ENCODE measurements around the gene WNT6.

The WNT6 gene

GRCh38 chr2:218861645-218862318 is 2.2 kb downstream of the WNT6 start:
- Histone ChIP-seq H3K9me3 (ENCODE audit: control insufficient read depth, low read length) (no peaks in the 10 kb centered on the region), H3K4me3 (ENCODE audit: low read length) (no peak overlapping the region), H3K4me1 (ENCODE audit: control insufficient read depth, insufficient read depth, low read length) (peaks cover 7% of the 10 kb centered on the region), H3K9ac (ENCODE audit: low read length) (no peak overlapping the region), H3K27me3 (ENCODE audit: control insufficient read depth, insufficient read depth, low read length) (peaks cover 68% of the 10 kb centered on the region), H3K36me3 (ENCODE audit: control insufficient read depth, insufficient read depth, low read length) (no peaks in the 10 kb centered on the region)

DNA sequence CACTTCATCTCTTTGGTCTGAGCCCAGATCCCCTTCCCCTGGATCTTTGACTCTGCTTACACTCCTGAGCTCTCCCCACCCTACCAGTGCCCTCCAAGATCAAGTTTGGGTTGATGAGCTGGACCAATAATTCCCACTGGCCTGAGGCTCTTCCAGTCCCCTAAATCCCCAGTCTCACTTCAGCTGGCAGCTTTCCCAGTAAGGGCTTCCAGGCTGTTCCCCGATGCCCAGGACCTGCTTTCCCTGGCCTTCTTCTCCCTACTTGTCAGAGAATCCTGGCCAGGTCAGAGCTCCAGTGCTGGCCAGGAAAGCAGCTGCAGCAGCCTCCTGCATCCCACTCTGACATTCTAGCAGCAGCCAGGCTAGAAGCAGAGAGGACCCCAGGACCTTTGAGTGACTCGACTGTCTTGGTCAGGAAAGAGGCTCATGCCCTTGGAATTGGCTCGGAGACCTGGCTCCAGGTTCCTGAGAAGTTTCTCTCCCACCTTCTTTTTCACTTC is 3.5 kb downstream of the WNT6 start:
- Histone ChIP-seq H3K9ac (ENCODE audit: low read length) (no peak overlapping the region), H3K4me3 (ENCODE audit: low read length) (no peak overlapping the region), H3K4me1 (ENCODE audit: control insufficient read depth, insufficient read depth, low read length) (peaks cover 7% of the 10 kb centered on the region), H3K9me3 (ENCODE audit: control insufficient read depth, low read length) (no peaks in the 10 kb centered on the region), H3K27me3 (ENCODE audit: control insufficient read depth, insufficient read depth, low read length) (peaks cover 67% of the 10 kb centered on the region), H3K36me3 (ENCODE audit: control insufficient read depth, insufficient read depth, low read length) (no peaks in the 10 kb centered on the region)

GRCh38 chr2:218865396-218865795 is 5.8 kb downstream of the WNT6 start:
- Histone ChIP-seq H3K9me3 (ENCODE audit: control insufficient read depth, low read length) (no peaks in the 10 kb centered on the region), H3K36me3 (ENCODE audit: control insufficient read depth, insufficient read depth, low read length) (no peaks in the 10 kb centered on the region), H3K27me3 (ENCODE audit: control insufficient read depth, insufficient read depth, low read length) (peaks cover 65% of the 10 kb centered on the region), H3K4me3 (ENCODE audit: low read length) (no peak overlapping the region), H3K9ac (ENCODE audit: low read length) (no peak overlapping the region), H3K4me1 (ENCODE audit: control insufficient read depth, insufficient read depth, low read length) (peaks cover 2% of the 10 kb centered on the region)

DNA sequence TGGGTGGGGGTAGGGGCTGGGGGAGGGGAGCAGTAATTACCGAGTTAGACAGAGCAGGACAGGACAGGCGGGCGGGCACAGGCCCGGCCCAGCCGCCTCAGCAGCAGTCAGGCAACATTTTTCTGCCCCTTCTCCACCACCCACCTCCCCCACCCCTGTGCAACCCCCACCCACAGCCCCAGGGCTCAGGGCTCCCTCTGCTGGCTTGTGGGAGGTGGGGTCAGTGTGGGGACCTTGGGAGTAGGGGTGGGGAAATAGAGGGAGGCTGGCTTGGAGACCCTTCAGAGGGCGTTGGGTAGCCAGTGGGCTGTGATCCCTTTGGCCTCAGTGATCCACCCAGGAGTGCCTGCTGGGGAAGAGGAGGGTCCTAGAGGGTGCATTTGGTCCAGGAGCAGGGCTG is 6.4 kb downstream of the WNT6 start:
- Histone ChIP-seq H3K36me3 (ENCODE audit: control insufficient read depth, insufficient read depth, low read length) (no peaks in the 10 kb centered on the region), H3K9me3 (ENCODE audit: control insufficient read depth, low read length) (no peaks in the 10 kb centered on the region), H3K9ac (ENCODE audit: low read length) (no peak overlapping the region), H3K27me3 (ENCODE audit: control insufficient read depth, insufficient read depth, low read length) (peaks cover 65% of the 10 kb centered on the region), H3K4me3 (ENCODE audit: low read length) (no peak overlapping the region), H3K4me1 (ENCODE audit: control insufficient read depth, insufficient read depth, low read length) (peaks cover 3% of the 10 kb centered on the region)

GRCh38 chr2:218867900-218868299 is 8.3 kb downstream of the WNT6 start:
- no peak overlapping the region for H3K4me3 ChIP-seq (ENCODE audit: low read length)
- H3K9ac ChIP-seq (ENCODE audit: low read length) = no peak overlapping the region
- H3K4me1 ChIP-seq (ENCODE audit: control insufficient read depth, insufficient read depth, low read length) = peaks cover 6% of the 10 kb centered on the region
- no peaks in the 10 kb centered on the region for H3K36me3 ChIP-seq (ENCODE audit: control insufficient read depth, insufficient read depth, low read length)
- no peaks in the 10 kb centered on the region for H3K9me3 ChIP-seq (ENCODE audit: control insufficient read depth, low read length)
- H3K27me3 ChIP-seq (ENCODE audit: control insufficient read depth, insufficient read depth, low read length) = peaks cover 71% of the 10 kb centered on the region

- H3K4me3 ChIP-seq (ENCODE audit: low read length) = no peak overlapping the region
- no peak overlapping the region for H3K9ac ChIP-seq (ENCODE audit: low read length)
- H3K9me3 ChIP-seq (ENCODE audit: control insufficient read depth, low read length) = no peaks in the 10 kb centered on the region
- H3K27me3 ChIP-seq (ENCODE audit: control insufficient read depth, insufficient read depth, low read length) = peaks cover 71% of the 10 kb centered on the region
- peaks cover 9% of the 10 kb centered on the region for H3K4me1 ChIP-seq (ENCODE audit: control insufficient read depth, insufficient read depth, low read length)
- no peaks in the 10 kb centered on the region for H3K36me3 ChIP-seq (ENCODE audit: control insufficient read depth, insufficient read depth, low read length)
Measured at GRCh38 chr2:218869064-218869463, 9.5 kb downstream of the WNT6 start.

DNA sequence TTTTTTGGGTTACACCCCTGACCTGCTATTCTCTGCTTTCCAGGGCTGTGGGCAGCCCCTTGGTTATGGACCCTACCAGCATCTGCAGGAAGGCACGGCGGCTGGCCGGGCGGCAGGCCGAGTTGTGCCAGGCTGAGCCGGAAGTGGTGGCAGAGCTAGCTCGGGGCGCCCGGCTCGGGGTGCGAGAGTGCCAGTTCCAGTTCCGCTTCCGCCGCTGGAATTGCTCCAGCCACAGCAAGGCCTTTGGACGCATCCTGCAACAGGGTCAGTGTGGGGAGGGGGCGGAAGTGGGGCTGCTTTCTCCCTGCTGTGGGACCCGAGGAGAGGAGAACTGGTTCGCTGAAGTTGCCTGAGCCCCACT is 11.4 kb downstream of the WNT6 start:
- Histone ChIP-seq H3K4me1 (ENCODE audit: control insufficient read depth, insufficient read depth, low read length) (peaks cover 9% of the 10 kb centered on the region), H3K9ac (ENCODE audit: low read length) (no peak overlapping the region), H3K36me3 (ENCODE audit: control insufficient read depth, insufficient read depth, low read length) (no peaks in the 10 kb centered on the region), H3K27me3 (ENCODE audit: control insufficient read depth, insufficient read depth, low read length) (peaks cover 82% of the 10 kb centered on the region), H3K4me3 (ENCODE audit: low read length) (no peak overlapping the region), H3K9me3 (ENCODE audit: control insufficient read depth, low read length) (no peaks in the 10 kb centered on the region)

- Histone ChIP-seq H3K4me1 (ENCODE audit: control insufficient read depth, insufficient read depth, low read length) (peaks cover 9% of the 10 kb centered on the region), H3K9me3 (ENCODE audit: control insufficient read depth, low read length) (no peaks in the 10 kb centered on the region), H3K36me3 (ENCODE audit: control insufficient read depth, insufficient read depth, low read length) (no peaks in the 10 kb centered on the region), H3K9ac (ENCODE audit: low read length) (no peak overlapping the region), H3K4me3 (ENCODE audit: low read length) (no peak overlapping the region), H3K27me3 (ENCODE audit: control insufficient read depth, insufficient read depth, low read length) (peaks cover 83% of the 10 kb centered on the region)
Measured at GRCh38 chr2:218871345-218872302, 12.0 kb downstream of the WNT6 start.

DNA sequence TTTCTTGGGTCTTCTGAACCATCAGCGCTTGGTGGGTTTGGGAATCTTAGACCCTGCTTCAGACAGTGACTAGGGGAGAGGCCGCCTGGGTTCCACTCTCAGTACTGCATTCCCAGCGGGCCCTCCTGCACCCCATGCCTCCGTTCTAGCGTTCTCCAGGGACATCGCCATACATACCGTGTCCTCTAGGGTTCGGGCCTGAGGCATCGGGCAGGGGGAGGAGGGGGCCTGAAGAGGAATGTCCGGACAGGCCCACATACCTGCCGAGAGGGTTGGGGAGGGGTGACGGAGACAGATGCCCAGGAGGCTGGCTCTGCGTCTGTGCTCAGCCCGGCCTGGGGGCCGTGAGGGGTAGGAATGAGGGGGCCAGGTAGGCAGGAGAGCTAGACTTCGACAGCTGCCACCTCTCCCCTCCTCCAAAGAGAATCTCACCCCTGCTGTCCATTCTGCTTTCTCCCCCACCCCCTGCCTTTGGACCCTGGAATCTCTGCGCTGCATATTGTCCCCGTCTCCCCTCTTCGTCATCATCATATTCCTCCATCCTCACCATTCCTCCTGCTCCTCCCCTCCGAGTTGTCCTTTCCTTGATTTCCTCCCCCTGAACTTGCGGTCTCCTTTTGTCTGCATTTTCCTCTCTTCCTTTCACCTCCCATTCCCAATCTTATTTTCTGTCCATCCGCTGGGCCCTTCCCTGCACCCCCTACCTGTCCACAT is 13.2 kb downstream of the WNT6 start:
- Histone ChIP-seq H3K36me3 (ENCODE audit: control insufficient read depth, insufficient read depth, low read length) (no peaks in the 10 kb centered on the region), H3K4me3 (ENCODE audit: low read length) (no peak overlapping the region), H3K4me1 (ENCODE audit: control insufficient read depth, insufficient read depth, low read length) (peaks cover 9% of the 10 kb centered on the region), H3K27me3 (ENCODE audit: control insufficient read depth, insufficient read depth, low read length) (peaks cover 85% of the 10 kb centered on the region), H3K9ac (ENCODE audit: low read length) (no peak overlapping the region), H3K9me3 (ENCODE audit: control insufficient read depth, low read length) (no peaks in the 10 kb centered on the region)

GRCh38 chr2:218873359-218874194 is 14.0 kb downstream of the WNT6 start:
- H3K27me3 ChIP-seq (ENCODE audit: control insufficient read depth, insufficient read depth, low read length) = peaks cover 87% of the 10 kb centered on the region
- peaks cover 9% of the 10 kb centered on the region for H3K4me1 ChIP-seq (ENCODE audit: control insufficient read depth, insufficient read depth, low read length)
- no peak overlapping the region for H3K9ac ChIP-seq (ENCODE audit: low read length)
- no peak overlapping the region for H3K4me3 ChIP-seq (ENCODE audit: low read length)
- no peaks in the 10 kb centered on the region for H3K9me3 ChIP-seq (ENCODE audit: control insufficient read depth, low read length)
- no peaks in the 10 kb centered on the region for H3K36me3 ChIP-seq (ENCODE audit: control insufficient read depth, insufficient read depth, low read length)

DNA sequence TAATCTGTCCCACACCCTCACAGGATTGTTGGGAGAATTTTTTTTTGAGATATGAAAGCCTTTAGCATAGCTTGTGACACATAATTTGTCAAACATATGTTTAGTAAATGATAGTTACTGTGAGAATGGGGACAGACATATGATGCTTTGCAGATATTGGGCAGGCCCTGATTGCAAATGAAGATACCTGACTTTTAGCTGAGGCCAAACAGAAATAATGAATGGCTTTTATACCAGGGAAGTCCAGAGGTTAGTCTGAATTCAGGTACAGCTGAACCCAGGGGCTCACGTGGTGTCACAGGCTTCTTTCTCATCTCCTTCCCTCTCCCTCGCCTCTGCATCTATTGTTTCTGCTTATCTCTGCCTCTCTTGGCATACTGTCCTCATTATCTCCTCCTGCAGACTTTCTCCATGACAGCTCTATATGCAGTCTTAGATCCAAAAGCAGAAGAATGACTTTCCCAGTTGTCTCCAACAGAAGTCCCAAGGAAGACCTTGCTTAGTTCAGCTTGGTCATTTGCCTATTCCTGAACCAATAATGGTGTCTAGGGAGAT is 16.2 kb downstream of the WNT6 start:
- Histone ChIP-seq H3K4me3 (ENCODE audit: low read length) (no peak overlapping the region), H3K9ac (ENCODE audit: low read length) (no peak overlapping the region), H3K36me3 (ENCODE audit: control insufficient read depth, insufficient read depth, low read length) (no peaks in the 10 kb centered on the region), H3K27me3 (ENCODE audit: control insufficient read depth, insufficient read depth, low read length) (peaks cover 88% of the 10 kb centered on the region), H3K9me3 (ENCODE audit: control insufficient read depth, low read length) (no peaks in the 10 kb centered on the region), H3K4me1 (ENCODE audit: control insufficient read depth, insufficient read depth, low read length) (peaks cover 15% of the 10 kb centered on the region)
